ENCODE measurements around the gene FAM186B.

FAM186B gene

DNA sequence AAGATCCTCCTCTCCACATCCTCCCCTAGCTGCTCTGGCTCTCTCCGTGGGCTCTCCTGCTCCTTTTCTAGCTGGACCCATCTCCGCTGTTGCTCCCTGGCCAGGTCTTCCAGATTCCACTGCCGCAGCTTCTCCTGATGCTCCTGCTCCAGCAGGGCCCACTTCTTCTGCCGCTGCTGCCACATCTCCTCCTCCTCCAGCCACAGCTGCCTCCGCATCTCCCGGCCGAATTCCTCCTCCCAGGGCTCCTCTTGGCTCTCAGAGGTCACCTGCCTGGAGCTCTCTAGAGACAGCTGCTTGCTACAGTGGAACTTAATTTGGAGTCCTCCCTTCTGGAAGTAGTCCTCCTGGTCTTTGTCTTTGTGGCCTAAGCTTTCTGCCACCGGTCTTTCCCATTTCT, 5.5 kb downstream of the FAM186B start:
- H3K27ac ChIP-seq (ENCODE audit: low read length): no peak overlapping the region
- no peak for ATAC-seq (ENCODE audit: insufficient read depth, low read depth)
- no peak for DNase-seq
- no peaks in the 10 kb centered on the region for H3K9me3 ChIP-seq (ENCODE audit: insufficient read depth, low read length, severe bottlenecking)
- H3K79me2 ChIP-seq (ENCODE audit: insufficient read depth, low read length): no peaks in the 10 kb centered on the region
- H3K4me2 ChIP-seq (ENCODE audit: insufficient read depth, low read length): no peak overlapping the region
- no peak for TF ChIP-seq EZH2 (IDR thresholded peaks at IDR 0.05; ENCODE audit: borderline replicate concordance, low read depth, low read length, severe bottlenecking)
- TF ChIP-seq, protein P1, sequence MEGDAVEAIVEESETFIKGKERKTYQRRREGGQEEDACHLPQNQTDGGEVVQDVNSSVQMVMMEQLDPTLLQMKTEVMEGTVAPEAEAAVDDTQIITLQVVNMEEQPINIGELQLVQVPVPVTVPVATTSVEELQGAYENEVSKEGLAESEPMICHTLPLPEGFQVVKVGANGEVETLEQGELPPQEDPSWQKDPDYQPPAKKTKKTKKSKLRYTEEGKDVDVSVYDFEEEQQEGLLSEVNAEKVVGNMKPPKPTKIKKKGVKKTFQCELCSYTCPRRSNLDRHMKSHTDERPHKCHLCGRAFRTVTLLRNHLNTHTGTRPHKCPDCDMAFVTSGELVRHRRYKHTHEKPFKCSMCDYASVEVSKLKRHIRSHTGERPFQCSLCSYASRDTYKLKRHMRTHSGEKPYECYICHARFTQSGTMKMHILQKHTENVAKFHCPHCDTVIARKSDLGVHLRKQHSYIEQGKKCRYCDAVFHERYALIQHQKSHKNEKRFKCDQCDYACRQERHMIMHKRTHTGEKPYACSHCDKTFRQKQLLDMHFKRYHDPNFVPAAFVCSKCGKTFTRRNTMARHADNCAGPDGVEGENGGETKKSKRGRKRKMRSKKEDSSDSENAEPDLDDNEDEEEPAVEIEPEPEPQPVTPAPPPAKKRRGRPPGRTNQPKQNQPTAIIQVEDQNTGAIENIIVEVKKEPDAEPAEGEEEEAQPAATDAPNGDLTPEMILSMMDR (IDR thresholded peaks at IDR 0.05; ENCODE audit: borderline replicate concordance, extremely low read depth, low read length, poor library complexity, severe bottlenecking): no peak
- H4K20me1 ChIP-seq (ENCODE audit: insufficient read depth, low read length): no peaks in the 10 kb centered on the region
- H3K9ac ChIP-seq (ENCODE audit: low read depth, low read length): no peak overlapping the region
- no peaks in the 10 kb centered on the region for H3K36me3 ChIP-seq (ENCODE audit: insufficient read depth, low read length)
- no peaks in the 10 kb centered on the region for H3K27me3 ChIP-seq (ENCODE audit: insufficient read depth, low read length, poor library complexity)
- H3K4me3 ChIP-seq (ENCODE audit: low read depth in 1 of 2, low read length in 2 of 2): no peak overlapping the region
- H2AFZ ChIP-seq (ENCODE audit: low read depth, low read length): no peak overlapping the region
- no peaks in the 10 kb centered on the region for H3K4me1 ChIP-seq (ENCODE audit: insufficient read depth, low read length)

GRCh38 chr12:49598527-49598926, 6.9 kb downstream of the FAM186B start:
- DNase-seq: no peak
- H3K27ac ChIP-seq (ENCODE audit: low read length): no peak overlapping the region
- no peaks in the 10 kb centered on the region for H3K36me3 ChIP-seq (ENCODE audit: insufficient read depth, low read length)
- H3K9me3 ChIP-seq (ENCODE audit: insufficient read depth, low read length, severe bottlenecking): no peaks in the 10 kb centered on the region
- ATAC-seq (ENCODE audit: insufficient read depth, low read depth): no peak
- no peaks in the 10 kb centered on the region for H3K4me1 ChIP-seq (ENCODE audit: insufficient read depth, low read length)
- no peak overlapping the region for H3K9ac ChIP-seq (ENCODE audit: low read depth, low read length)
- H3K79me2 ChIP-seq (ENCODE audit: insufficient read depth, low read length): no peaks in the 10 kb centered on the region
- TF ChIP-seq, protein P1 (IDR thresholded peaks at IDR 0.05; ENCODE audit: borderline replicate concordance, extremely low read depth, low read length, poor library complexity, severe bottlenecking): no peak
- TF ChIP-seq EZH2 (IDR thresholded peaks at IDR 0.05; ENCODE audit: borderline replicate concordance, low read depth, low read length, severe bottlenecking): no peak
- H4K20me1 ChIP-seq (ENCODE audit: insufficient read depth, low read length): no peaks in the 10 kb centered on the region
- H3K4me3 ChIP-seq (ENCODE audit: low read depth in 1 of 2, low read length in 2 of 2): no peak overlapping the region
- H2AFZ ChIP-seq (ENCODE audit: low read depth, low read length): no peak overlapping the region
- H3K27me3 ChIP-seq (ENCODE audit: insufficient read depth, low read length, poor library complexity): no peaks in the 10 kb centered on the region
- H3K4me2 ChIP-seq (ENCODE audit: insufficient read depth, low read length): no peak overlapping the region

DNA sequence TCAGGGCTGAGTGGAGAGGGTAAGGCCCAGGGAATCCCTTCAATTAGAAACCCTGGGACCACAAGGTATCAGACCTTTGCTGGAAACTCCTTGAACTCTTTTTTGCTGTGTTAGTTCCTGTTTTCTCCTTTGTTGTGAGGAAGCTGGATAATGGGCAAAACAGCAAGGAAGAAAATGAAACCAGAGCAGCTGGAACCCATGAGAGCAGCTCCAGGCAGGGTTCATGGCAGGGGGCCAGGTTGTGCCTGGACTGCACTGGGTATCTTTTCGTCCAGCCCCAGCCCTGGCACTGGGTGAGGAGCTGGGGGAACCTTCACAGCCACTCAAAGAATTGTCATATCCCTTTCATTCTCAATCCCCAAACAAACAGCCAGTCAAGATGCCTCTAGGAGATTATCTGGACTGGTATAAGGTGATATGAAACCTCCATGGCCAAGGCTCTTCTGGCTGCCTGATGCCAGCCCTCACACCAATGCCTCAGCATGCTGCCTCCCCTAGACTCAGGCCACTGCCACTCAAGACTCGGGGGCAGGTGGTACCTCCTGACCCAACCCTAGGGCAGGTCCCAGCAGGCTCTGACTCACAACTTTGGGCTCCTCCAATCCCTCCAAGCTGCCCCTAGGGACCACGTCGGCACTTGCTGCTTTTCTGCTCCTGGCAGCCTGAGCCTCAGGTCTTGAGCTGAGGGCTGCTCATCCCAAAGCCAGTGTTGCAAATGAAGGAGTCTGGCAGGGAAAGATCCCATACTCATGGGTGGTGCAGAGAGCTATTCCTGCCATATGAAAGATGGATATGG, 16.5 kb downstream of the FAM186B start:
- no peak for TF ChIP-seq EZH2 (IDR thresholded peaks at IDR 0.05; ENCODE audit: borderline replicate concordance, low read depth, low read length, severe bottlenecking)
- TF ChIP-seq, protein P1 (IDR thresholded peaks at IDR 0.05; ENCODE audit: borderline replicate concordance, extremely low read depth, low read length, poor library complexity, severe bottlenecking): no peak
- no peak overlapping the region for H3K27ac ChIP-seq (ENCODE audit: low read length)
- H3K4me1 ChIP-seq (ENCODE audit: insufficient read depth, low read length): no peaks in the 10 kb centered on the region
- no peak overlapping the region for H3K9ac ChIP-seq (ENCODE audit: low read depth, low read length)
- H3K4me3 ChIP-seq (ENCODE audit: low read depth in 1 of 2, low read length in 2 of 2): no peak overlapping the region
- no peak overlapping the region for H3K4me2 ChIP-seq (ENCODE audit: insufficient read depth, low read length)
- no peaks in the 10 kb centered on the region for H3K79me2 ChIP-seq (ENCODE audit: insufficient read depth, low read length)
- peaks cover 19% of the 10 kb centered on the region; the same call in 1 of the 2 replicates for H3K36me3 ChIP-seq (ENCODE audit: insufficient read depth, low read length)
- no peaks in the 10 kb centered on the region; the same call in 1 of the 2 replicates for H4K20me1 ChIP-seq (ENCODE audit: insufficient read depth, low read length)
- ATAC-seq (ENCODE audit: insufficient read depth, low read depth): no peak
- no peaks in the 10 kb centered on the region for H3K9me3 ChIP-seq (ENCODE audit: insufficient read depth, low read length, severe bottlenecking)
- H2AFZ ChIP-seq (ENCODE audit: low read depth, low read length): no peak overlapping the region
- no peaks in the 10 kb centered on the region for H3K27me3 ChIP-seq (ENCODE audit: insufficient read depth, low read length, poor library complexity)
- DNase-seq: no peak
